Activated CD4-positive, alpha-beta T cell treated with anti-CD3 and anti-CD28 coated beads for 1 hour (primary cell): ENCODE measurements around the gene RBPJ.
A peak's percentile ranks its signal among the peaks of the same experiment; 100 is the strongest.
"Not testable (repeated sequence)": the region's sequence is repeated elsewhere in the genome, so short reads cannot be mapped to it uniquely, and the experiment has no call there.

Source experiments
- DNase-seq: peaks from one replicate; pipeline ENCODE4 v3.0.0-alpha.2; 2020

The RBPJ gene

DNA sequence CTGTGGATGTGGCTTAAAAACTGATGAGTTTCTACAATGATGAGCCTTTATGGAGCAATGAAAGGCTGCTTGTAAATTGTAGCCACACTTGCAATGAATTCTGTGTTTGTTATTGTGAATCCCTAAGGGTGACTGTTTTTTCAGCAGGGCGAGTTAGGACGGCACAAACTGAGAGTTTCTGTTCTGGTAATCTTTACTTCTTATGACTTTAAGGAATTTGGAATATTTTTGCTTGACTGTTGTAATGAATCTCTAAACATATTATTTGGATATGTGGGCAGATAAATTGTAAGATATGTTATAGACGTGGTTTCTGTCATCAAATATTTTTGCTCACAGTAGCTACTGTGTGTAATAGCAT lies 22.2 kb downstream of the RBPJ start:
- DNase-seq, result no peak

DNA sequence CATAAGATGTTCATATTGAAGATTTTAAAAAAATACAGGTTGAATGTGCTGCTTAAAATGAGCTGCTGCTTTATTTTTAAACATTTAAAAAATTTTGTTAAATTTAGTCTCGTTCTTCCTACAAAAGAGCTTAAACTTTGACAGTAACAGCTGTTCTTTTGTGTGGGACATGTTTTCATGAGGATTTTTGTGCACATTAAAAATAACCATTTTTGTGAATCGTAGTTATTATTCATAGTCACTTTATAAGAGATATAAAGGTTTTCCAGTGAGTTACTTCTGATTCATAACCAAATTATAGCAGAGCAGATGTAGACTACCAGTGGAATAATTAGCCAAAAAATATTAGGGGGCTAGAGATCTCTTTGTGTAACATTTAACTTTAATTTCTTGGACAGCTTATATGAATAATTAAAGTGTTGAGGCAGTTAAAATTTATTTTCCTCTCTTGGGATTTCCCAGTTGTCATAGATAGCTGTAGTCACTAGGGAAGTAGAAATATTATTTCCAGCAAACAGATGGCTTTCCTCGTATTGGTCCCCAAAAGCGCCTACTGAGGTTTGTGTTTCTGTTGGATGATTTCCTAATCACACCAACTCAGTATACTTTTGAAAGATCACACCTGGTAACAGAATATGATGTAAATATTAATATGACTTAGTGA lies 24.2 kb downstream of the RBPJ start:
- no peak for DNase-seq

DNA sequence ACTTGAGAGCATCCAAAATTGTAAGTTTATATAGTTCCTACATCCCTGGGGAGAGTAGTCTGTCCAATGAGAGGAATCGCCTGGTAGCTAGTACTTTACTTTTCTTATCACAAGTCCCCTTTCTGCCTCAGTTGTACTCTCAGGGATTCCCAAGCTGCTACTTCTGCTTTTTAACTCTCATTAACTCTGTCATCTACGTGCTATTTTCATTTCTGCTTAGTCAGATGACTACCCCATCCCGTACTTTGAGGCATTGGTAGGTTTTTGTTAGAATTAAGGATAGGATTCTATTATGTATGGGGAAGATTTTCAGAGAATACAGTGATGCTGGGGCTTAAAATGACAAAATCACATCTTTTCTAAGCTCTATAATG lies 24.7 kb downstream of the RBPJ start:
- no peak for DNase-seq

DNA sequence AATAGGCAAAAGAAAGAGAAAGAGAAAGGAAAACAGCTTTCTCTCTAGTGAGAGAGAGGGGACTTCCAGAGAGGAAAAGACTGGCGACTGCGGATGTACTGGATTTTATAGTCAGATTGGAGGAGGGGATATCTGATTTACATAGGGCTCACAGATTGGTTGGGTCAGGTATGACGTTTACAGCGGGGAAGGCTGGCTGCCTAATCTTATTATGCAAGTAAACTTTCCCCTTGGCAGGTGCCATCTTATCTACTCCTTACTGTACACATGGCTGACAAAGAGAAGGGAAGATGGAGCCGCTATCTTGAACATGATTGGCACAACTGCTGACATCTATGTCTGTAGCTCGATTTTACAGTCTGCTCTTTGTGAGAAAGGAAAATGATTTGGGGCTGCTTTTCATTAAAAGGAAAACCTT lies 25.4 kb downstream of the RBPJ start:
- DNase-seq, result no peak

DNA sequence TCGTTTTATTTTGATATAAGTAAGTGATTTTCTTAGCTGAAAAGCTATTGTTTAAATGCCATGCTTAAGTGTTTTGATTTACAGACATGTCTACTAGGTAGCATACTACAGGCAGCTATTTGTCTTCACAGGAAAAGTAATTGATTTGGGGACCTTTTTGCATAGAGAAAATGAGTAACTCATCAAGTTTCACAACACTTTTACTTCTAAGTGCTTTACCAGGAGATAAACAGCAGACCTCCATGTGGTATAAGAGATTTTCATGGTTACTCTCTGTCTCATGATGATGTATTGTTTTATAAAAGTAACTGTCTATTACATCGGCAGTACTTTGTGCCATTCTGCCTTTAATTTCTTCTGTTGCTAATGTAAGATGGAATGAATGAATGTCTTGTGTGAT lies 28.7 kb downstream of the RBPJ start:
- no peak for DNase-seq

DNA sequence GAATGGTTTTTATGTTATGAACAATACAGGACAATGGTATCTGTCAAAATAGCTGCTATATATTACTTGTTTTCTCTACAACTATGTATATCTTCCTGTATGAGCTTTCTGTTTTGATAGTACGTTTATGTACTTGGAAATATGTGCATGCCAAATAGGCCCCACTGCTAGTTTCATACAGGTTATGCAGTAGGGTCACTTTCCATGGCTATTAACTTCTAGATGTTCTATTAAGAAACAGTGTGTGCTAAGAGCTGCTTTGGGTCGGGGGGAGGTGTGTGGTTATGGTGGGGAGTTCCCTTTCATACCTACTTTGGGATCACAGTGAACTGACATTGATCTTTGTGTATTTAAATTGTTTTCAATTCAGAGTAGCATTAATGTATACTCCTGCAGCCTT lies 30.9 kb downstream of the RBPJ start:
- no peak for DNase-seq

DNA sequence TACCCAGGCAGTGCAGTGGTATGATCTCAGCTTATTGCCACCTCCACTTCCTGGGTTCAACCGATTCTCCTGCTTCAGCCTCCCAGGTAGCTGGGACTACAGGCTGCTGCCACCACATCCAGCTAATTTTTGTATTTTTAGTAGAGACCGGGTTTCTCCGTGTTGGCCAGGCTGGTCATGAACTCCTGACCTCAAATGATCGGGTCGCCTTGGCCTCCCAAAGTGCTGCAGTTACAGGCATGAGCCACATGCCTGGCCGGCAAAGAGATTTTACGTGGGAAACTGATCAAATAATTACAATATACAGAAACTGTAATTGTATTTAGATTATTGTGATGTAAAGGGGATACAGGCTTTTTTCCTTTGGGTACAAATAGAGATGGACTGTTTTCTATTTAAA lies 33.7 kb downstream of the RBPJ start:
- no peak for DNase-seq

DNA sequence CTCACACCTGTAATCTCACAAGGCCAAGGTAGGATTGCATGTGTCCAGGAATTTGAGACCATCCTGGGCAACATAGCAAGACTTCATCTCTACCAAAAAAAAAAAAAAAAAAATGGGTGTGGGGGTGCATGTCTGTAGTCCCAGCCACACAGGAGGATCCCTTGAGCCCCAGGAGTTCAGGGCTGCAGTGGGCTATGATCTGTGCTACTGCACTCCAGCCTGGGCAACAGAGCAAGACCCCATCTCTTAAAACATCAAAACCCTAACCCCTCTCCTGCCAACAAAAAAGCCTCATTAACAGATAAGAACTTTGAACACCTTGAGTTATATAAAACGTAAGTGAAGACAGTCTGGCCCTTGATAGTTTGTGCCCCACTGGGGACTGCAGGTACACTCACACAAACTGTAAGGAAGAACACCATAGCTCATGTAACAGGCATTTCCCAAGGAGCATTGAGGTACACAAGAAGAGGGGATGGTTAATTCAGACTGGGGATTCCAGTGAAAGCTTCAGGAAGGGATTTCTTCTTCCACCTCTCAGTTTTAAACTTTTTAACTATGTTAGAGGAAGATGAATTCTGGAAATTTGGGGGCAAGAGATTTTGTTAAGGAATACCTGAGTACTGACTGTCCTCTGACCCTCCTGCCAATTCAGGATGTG lies 34.7 kb downstream of the RBPJ start:
- DNase-seq, result no peak

DNA sequence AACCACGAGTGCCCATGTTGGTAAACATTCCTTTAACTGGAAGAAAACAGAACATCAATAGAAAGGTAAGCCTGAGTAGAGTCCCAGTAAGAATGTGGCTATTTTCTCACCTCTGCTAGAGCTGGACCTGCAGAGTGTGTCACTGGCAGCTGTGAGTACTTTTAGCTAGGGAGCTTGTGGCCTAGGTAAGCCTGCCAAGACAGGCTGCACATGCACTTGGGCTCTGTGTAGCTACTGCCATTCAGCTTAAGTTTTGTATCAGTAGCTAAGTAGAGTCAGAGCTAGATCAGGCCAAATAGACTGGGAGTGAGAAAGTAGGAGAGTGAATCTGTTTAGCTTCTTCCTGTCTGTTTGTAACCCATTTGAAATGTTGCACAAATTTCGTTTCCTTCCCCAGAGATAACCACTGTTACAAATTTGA lies 35.3 kb downstream of the RBPJ start:
- DNase-seq, result no peak

DNA sequence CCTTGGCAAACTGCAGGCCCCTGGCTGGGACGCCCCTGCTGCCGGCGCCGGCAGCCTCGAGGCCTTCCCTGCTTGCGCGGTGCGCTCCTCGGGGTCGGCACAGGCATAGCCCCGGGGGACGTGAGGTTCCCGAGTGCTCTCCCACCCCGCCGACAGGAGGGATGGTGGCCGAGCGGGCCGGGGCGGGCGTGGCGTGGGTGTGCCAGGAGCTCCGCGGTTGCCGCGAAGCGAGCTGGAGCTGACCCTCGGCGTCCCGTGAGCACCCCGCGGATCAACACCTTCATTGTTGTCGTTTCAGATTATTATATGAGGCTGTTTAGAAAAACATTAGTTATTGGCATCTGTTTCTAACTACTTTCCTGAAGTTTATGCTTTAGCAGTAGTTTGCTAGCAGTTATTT lies 38.7 kb downstream of the RBPJ start:
- DNase-seq, result not testable (repeated sequence)

DNA sequence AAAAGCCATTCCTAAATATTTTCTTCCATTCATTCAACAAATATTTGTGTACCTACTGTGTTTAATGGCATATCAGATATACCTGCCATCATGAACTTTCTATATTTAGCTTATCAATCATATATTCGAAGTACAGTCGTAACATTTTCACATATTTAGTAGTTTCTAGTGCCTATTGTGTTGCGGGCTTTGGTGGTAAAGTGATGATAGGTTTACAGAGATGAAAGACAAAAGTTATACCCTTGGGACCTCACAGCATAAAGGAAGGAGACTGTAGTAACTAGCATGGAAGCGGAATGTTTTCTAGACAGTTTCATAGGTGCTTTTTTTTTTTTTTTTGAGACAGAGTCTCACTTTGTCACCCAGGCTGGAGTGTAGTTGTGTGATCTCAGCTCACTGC lies 39.5 kb downstream of the RBPJ start:
- no peak for DNase-seq

DNA sequence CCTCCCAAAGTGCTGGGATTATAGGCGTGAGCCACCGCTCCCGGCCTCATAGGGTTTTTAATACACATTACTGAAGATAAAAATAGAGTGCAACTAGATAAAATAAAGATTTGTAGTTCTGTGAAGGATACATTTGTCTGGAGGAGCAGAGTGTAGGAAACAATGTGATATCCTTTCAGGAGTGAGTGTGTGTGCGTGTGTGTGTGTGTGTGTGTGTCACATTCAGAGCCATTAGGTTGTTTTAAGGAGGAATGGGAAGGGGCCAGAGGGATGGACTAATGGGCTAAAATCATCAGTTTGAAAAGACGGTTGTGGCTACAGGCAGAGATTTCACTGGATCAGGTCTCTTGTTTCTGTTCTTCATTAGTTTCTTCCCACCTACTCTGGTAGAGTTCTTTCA lies 40.0 kb downstream of the RBPJ start:
- no peak for DNase-seq

DNA sequence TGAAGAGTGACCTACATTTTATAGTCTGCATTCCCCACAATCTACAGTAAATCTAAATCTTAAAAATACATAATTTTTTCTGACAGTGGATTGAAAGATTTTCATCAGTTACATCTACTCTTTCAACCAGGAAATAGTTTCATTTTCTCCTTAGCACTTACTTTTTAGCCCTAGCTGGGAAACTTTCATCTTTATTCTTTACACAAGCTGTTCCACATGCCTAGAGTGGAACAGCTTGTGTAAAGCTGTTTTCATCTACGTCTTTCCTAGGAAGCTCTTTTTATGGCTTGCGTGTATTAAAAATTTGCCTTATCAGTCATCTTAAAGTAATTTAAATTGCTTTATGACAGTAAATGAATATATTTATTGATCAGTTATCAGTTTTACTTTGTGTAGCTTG lies 40.5 kb downstream of the RBPJ start:
- DNase-seq, result no peak

DNA sequence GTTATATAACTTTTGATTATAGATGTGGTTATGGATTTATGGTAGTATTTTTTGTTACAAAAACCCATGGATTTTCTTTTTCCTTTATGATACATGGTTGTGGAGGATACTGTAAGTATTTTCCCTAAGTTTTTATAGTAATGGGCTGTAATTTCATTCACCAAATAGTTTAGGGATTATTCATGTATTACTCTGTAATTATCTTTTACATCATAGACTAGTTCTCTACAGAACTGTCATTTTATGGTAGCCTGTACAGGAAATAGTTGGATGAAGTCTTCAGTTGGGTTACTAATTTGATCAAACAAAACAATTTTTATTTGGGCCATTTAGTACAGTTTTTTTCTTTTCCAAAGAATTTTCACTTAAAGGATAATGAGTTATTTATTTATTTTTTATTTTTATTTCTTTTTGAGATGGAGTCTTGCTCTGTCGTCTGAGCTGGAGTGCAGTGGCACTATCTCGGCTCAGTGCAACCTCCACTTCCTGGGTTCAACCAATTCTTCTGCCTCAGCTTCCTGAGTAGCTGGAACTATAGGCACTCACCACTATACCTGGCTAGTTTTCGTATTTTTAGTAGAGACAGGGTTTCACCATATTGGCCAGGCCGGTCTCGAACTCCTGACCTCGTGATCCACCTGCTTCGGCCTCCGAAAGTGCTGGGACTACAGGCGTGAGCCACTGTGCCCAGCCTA lies 42.1 kb downstream of the RBPJ start:
- DNase-seq, result no peak

DNA sequence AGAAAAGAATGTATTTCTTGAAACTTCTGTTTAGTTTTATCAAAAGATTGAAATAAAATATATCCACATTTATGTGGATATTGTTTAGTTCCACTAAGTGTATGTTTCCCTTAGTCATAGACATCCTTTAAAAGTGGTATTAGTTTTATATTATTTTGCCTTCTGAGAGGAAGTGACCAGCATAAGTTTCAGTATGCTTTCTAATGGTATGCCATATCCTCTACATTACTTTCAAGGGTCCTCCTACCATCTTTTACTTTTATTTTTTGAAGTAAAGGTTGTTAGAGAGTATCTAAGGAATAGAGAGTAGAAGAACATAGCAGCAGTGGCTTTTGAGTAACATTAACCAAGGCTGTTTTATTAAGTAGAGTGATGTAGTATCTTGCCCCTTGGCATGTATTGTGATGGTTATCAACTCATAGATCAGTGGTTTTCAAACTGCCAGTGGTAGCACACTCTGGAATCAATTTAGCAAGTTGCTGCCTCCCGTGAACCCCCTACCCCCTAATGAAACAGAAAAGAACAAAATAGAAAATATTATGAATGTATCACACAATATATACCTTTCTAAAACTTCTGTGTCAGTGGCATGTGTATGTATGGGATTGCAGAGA lies 44.8 kb downstream of the RBPJ start:
- no peak for DNase-seq

DNA sequence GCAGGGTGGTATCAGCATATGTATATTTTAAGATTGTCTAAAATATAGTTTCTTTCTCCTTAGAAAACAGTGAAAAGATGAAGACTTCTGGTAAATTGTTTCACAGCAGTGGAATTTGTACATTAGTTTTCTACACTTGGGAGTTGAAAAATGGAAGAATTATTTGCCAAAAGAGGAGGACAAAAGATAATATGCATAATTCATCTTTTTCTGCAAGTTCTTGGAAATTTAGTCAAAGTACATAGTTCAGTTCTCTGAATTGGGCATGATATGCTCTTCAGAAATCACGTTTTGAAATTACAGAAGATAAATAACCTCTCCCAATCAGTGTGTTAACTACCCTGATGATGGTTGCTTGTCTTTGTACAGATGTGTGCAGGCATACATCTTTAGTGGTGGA lies 47.0 kb downstream of the RBPJ start:
- no peak for DNase-seq

DNA sequence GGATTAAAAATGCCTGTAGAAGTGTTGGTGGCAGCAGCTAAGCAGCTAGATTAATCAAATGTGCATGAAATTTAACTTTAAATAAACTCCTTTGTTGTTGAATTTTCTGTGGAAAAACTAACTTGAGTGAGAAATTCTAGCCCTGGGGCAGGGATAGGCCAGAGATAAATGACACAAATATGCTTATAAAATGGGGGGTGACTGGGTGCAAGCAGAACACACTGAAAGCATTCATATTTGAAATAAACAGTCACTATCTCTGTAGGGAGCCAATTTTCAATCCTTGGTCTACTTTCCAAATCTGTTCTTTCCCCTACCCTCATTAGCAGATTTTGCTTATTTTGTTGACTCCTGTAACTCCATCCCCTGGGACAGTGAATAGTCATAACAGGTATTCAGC lies 47.9 kb downstream of the RBPJ start:
- DNase-seq, result no peak

DNA sequence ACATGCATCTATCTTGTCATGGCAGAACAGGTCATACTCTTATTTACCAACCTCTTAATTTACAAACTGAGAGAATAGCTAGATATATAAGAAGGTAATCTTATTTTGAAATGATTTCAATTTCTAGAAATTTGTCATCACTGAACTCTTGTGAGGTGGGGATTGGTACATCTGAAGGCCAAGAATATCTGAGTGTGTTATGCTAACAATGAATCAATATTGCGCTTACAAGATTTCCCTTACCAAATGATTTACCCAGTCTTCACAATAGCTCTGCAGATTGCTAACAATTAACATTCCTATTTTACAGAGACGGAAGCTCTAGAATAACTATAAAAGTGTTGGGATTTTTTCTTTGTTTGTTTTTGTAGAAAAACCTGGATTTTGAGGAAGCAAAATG lies 48.3 kb downstream of the RBPJ start:
- no peak for DNase-seq

DNA sequence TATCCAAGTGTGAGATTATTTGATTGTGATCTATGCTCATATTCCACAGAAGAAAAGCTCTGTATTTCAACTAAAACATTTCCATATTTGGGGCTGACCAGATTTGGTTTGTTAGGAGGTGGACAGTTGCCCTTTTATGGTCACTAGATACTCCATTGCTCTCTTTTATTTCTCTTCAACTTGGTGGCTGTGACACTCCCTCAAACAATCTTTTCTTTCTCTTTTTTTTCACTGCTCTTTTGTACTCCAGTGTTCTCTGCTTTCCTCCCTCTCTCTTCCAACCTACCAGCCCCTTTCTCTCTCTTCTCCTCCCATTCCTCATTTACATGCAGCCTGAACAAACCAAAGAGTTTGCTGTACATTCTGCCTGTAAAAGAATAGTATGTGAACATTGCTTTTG lies 48.8 kb downstream of the RBPJ start:
- no peak for DNase-seq

DNA sequence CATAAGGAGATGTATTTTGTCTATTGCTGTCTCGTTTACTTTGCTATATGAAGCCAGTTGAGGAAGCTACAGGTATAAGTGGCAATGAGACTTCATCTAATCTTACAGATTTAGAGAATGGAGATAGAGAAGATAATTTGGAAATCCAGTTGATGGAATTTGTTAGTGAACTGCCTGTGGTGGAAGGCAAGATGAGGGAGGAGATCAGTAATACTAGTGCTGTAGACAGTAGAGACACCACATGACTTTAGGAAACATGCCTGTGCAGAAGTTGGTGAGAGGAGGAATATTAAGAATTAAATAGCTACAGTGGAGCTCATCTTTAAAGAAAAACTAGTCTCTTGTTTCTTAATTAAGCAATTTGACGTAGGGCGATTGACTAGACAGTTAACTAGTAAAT lies 51.3 kb downstream of the RBPJ start:
- no peak for DNase-seq

DNA sequence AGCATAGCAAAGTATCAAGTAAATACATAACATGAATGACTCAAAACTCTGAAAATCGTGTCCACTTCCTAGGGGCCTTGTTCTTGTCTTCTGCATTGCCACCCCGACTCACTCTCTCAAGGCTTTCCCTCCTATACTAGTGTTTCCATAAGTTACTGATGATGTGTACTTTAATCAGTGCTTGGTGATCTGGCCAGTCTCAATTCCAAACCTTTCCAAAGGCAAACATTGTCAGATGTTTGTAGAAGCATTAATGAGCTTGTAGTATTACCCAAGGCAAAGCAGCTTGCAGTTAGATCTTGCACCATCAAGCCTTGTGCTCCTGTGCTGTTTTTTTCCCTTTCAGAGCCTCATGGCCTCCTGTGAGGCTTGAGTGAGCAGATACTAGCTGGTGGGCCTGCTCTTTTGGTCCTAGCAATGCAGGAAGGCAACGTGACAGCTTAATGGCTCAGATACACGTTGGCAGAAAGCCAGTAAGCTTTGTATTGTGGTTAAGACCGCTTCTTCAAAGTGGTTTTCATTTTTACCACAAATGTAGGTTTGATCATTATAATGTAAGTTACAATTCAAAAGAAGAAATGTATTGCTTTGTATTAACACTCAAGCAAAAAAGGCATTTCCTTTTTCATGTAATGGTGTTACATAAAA lies 51.8 kb downstream of the RBPJ start:
- DNase-seq, result peak; percentile 14

DNA sequence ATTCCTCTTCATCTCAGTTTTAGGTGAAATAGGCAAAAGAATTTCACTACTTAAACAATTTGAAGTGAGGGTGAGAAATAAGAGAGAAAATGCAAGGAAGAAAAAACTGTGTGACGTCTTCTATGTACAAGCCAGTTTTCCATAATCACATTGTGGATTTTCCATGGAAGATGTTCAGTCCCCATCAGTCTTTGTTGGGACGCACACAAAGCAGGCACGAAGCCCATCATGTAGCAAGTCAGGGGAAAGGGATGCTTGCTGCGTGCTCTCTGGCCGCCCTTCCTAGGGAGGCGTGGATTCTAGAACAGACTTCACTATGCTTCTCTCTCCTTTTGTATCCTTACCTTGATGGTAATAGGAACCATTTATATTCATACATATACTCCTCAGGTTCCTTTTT lies 54.7 kb downstream of the RBPJ start:
- no peak for DNase-seq
